H9 (cell line): ENCODE measurements around the gene PPP2R2B. TPM values are rescaled to one million over a fixed set of nuclear protein-coding genes. Genes with fewer than 3 reads are reported as not detected.

Experiments
- DNase-seq: peaks from one replicate; pipeline ENCODE4 v3.0.0-alpha.2; 2017
- H2AFZ ChIP-seq: one replicate; pipeline ENCODE4 v1.6.1; 2013; ENCODE audit warnings: mild to moderate bottlenecking, low read length, control low read depth, moderate library complexity
- H2AK5ac ChIP-seq: 2 replicates; pipeline ENCODE4 v1.6.1; 2013; ENCODE audit warnings: low read length, control low read depth, mixed read lengths; ENCODE audit not compliant: insufficient read length
- H2BK120ac ChIP-seq: one replicate; pipeline ENCODE4 v1.6.1; 2013; ENCODE audit warnings: low read depth, mild to moderate bottlenecking, low read length, control low read depth, inconsistent platforms; ENCODE audit not compliant: poor library complexity, severe bottlenecking
- H2BK12ac ChIP-seq: 2 replicates; pipeline ENCODE4 v1.6.1; 2013; ENCODE audit warnings: low read length, control low read depth, mixed read lengths, low read depth; ENCODE audit not compliant: insufficient read length
- H2BK15ac ChIP-seq: 2 replicates; pipeline ENCODE4 v1.6.1; 2013; ENCODE audit warnings: low read depth, low read length, control low read depth
- H2BK20ac ChIP-seq: one replicate; pipeline ENCODE4 v1.6.1; 2013; ENCODE audit warnings: low read depth, mild to moderate bottlenecking, low read length, control low read depth, inconsistent platforms; ENCODE audit not compliant: poor library complexity, severe bottlenecking
- H2BK5ac ChIP-seq: 2 replicates; pipeline ENCODE4 v1.6.1; 2013; ENCODE audit warnings: low read length, control low read depth, mixed read lengths; ENCODE audit not compliant: insufficient read length
- H3K14ac ChIP-seq: 2 replicates; pipeline ENCODE4 v1.6.1; 2013; ENCODE audit warnings: low read length, control low read depth; ENCODE audit not compliant: insufficient read depth
- H3K18ac ChIP-seq: 2 replicates; pipeline ENCODE4 v1.6.1; 2013; ENCODE audit warnings: low read depth, mild to moderate bottlenecking, mixed read lengths, low read length, control low read depth; ENCODE audit not compliant: insufficient read length
- H3K23ac ChIP-seq: 2 replicates; pipeline ENCODE4 v1.6.1; 2013; ENCODE audit warnings: low read length, control low read depth, mixed read lengths, low read depth; ENCODE audit not compliant: insufficient read length
- H3K23me2 ChIP-seq: 2 replicates; pipeline ENCODE4 v1.6.1; 2013; ENCODE audit warnings: low read depth, mild to moderate bottlenecking, mixed read lengths, low read length, control low read depth; ENCODE audit not compliant: insufficient read length, poor library complexity, severe bottlenecking
- H3K27ac ChIP-seq: 2 replicates; pipeline ENCODE4 v1.5.1; 2013; ENCODE audit warnings: low read length, control low read depth, mixed read lengths, low read depth; ENCODE audit not compliant: insufficient read length
- H3K27me3 ChIP-seq: 2 replicates; pipeline ENCODE4 v1.6.1; 2013; ENCODE audit warnings: low read length, control low read depth, inconsistent platforms; ENCODE audit not compliant: insufficient read depth
- H3K4ac ChIP-seq: 2 replicates; pipeline ENCODE4 v1.6.1; 2013; ENCODE audit warnings: low read depth, mild to moderate bottlenecking, control low read depth, inconsistent platforms, low read length, moderate library complexity
- H3K4me1 ChIP-seq: 2 replicates; pipeline ENCODE4 v1.6.1; 2013; ENCODE audit warnings: low read length, control low read depth, inconsistent platforms; ENCODE audit not compliant: insufficient read depth
- H3K4me2 ChIP-seq: 2 replicates; pipeline ENCODE4 v1.6.1; 2013; ENCODE audit warnings: low read length, control low read depth, mixed read lengths; ENCODE audit not compliant: insufficient read length, insufficient read depth
- H3K56ac ChIP-seq: 2 replicates; pipeline ENCODE4 v1.6.1; 2013; ENCODE audit warnings: low read depth, mild to moderate bottlenecking, mixed read lengths, low read length, control low read depth; ENCODE audit not compliant: insufficient read length
- H3K79me1 ChIP-seq: 2 replicates; pipeline ENCODE4 v1.6.1; 2013; ENCODE audit warnings: low read depth, mild to moderate bottlenecking, moderate library complexity, low read length, control low read depth, inconsistent platforms; ENCODE audit not compliant: insufficient read depth, poor library complexity, severe bottlenecking
- H3K79me2 ChIP-seq: 2 replicates; pipeline ENCODE4 v1.6.1; 2013; ENCODE audit warnings: low read length, control low read depth, inconsistent platforms; ENCODE audit not compliant: insufficient read depth
- H3K9ac ChIP-seq: 2 replicates; pipeline ENCODE4 v1.6.1; 2013; ENCODE audit warnings: low read length, control low read depth, mixed read lengths; ENCODE audit not compliant: insufficient read length; ENCODE audit errors: extremely low read depth
- H3K9me3 ChIP-seq: one replicate; pipeline ENCODE4 v1.6.1; 2013; ENCODE audit warnings: low read depth, low read length, inconsistent platforms; ENCODE audit not compliant: control insufficient read depth
- H3T11ph ChIP-seq: one replicate; pipeline ENCODE4 v1.6.1; 2013; ENCODE audit warnings: mild to moderate bottlenecking, low read length, control low read depth, inconsistent platforms
- H4K20me1 ChIP-seq: one replicate; pipeline ENCODE4 v1.6.1; 2013; ENCODE audit not compliant: control insufficient read depth, insufficient read length, insufficient read depth
- H4K5ac ChIP-seq: 2 replicates; pipeline ENCODE4 v1.6.1; 2013; ENCODE audit warnings: low read depth, mild to moderate bottlenecking, mixed read lengths, low read length, control low read depth; ENCODE audit not compliant: insufficient read length
- H4K8ac ChIP-seq: replicated peaks from 2 replicates; pipeline ENCODE4 v1.6.1; 2013; ENCODE audit warnings: low read length, control low read depth, mixed read lengths, low read depth; ENCODE audit not compliant: insufficient read length
- H4K91ac ChIP-seq: 2 replicates; pipeline ENCODE4 v1.6.1; 2013; ENCODE audit warnings: low read depth, mild to moderate bottlenecking, moderate library complexity, mixed read lengths, low read length, control low read depth; ENCODE audit not compliant: insufficient read length
- H3K27ac Mint-ChIP-seq, 3 experiments: 2 replicates in 2 of 3; 3 replicates in 1 of 3; pipeline ENCODE4 v1.8.0; 2020 to 2021; ENCODE audit warnings: mixed read lengths in 3 of 3, mild to moderate bottlenecking in 1 of 3, moderate library complexity in 1 of 3
- H3K27me3 Mint-ChIP-seq: 2 replicates; pipeline ENCODE4 v1.8.0; 2021; ENCODE audit warnings: low read depth, mild to moderate bottlenecking, moderate library complexity, mixed read lengths
- H3K36me3 Mint-ChIP-seq, 3 experiments: 2 replicates in 2 of 3; 3 replicates in 1 of 3; pipeline ENCODE4 v1.8.0; 2020 to 2021; ENCODE audit warnings: low read depth in 3 of 3, mixed read lengths in 3 of 3; ENCODE audit not compliant: insufficient read depth in 1 of 3
- H3K4me1 Mint-ChIP-seq, 2 experiments: 2 replicates each; pipeline ENCODE4 v1.8.0; 2020; ENCODE audit warnings: mixed read lengths in 2 of 2
- H3K4me3 Mint-ChIP-seq, 2 experiments: 2 replicates in 1 of 2; 3 replicates in 1 of 2; pipeline ENCODE4 v1.8.0; 2020 to 2021; ENCODE audit warnings: mild to moderate bottlenecking in 2 of 2, mixed read lengths in 2 of 2, moderate library complexity in 1 of 2
- H3K9me3 Mint-ChIP-seq, 2 experiments: 2 replicates in 1 of 2; 3 replicates in 1 of 2; pipeline ENCODE4 v1.8.0; 2020; ENCODE audit warnings: mild to moderate bottlenecking in 2 of 2, mixed read lengths in 2 of 2, moderate library complexity in 1 of 2
- CTCF ChIP-seq: fragments of 200-600 bp; sonication (generic); conservative IDR thresholded peaks from 3 replicates; pipeline ENCODE4 v1.8.0; 2021; ENCODE audit warnings: antibody characterized with exemption, mild to moderate bottlenecking
- WGBS: extraction: QIAGEN DNeasy Blood & Tissue Kit; methylation state at CpG from one replicate; pipeline ENCODE4 v1.1.7; 2013; ENCODE audit warnings: missing lambda C conversion rate, low lambda C conversion rate, mixed read lengths; ENCODE audit not compliant: insufficient read length; ENCODE audit errors: extremely low coverage; 5-methylcytosine and 5-hydroxymethylcytosine counted together
- total RNA-seq: library from RNA; stranded (reverse); gene quantifications from 2 replicates; pipeline ENCODE4 v1.2.1, GENCODE V29; 2021

PPP2R2B gene
- total RNA-seq, 1 experiment from 2014 or later = 14.3 TPM

GRCh38 chr5:146725025-146725424, 153.5 kb downstream of the PPP2R2B start:
- Mint-ChIP-seq H3K9me3 (peaks cover 22 to 23% of the 10 kb centered on the region in 2 experiments), H3K4me1 (peaks cover 15 to 20% of the 10 kb centered on the region in 2 experiments), H3K4me3 (no peak overlapping the region), H3K36me3 (peaks cover 19 to 23% (median 20%) of the 10 kb centered on the region in 3 experiments), H3K27ac (no peak overlapping the region), H3K27me3 (peaks cover 2% of the 10 kb centered on the region; the same call in 1 of the 2 replicates)
- Histone ChIP-seq H2BK120ac (no peak overlapping the region), H3K9ac (no peak overlapping the region), H3K4ac (no peak overlapping the region), H3K4me2 (no peak overlapping the region), H2BK5ac (no peak overlapping the region), H3K79me1 (no peaks in the 10 kb centered on the region), H3K14ac (no peak overlapping the region), H3K56ac (no peak overlapping the region), H3K27ac (no peak overlapping the region), H3K27me3 (no peaks in the 10 kb centered on the region), H4K91ac (no peak overlapping the region), H4K8ac (no peak overlapping the region), H2AK5ac (no peak overlapping the region), H2AFZ (no peak overlapping the region), H3K23ac (no peak overlapping the region), H3K18ac (no peak overlapping the region), H4K5ac (no peak overlapping the region), H2BK12ac (no peak overlapping the region), H3K9me3 (peaks cover 3% of the 10 kb centered on the region), H2BK15ac (no peak overlapping the region), H3K79me2 (no peaks in the 10 kb centered on the region; the same call in 1 of the 2 replicates), H3K23me2 (no peaks in the 10 kb centered on the region), H3K4me1 (no peaks in the 10 kb centered on the region), H2BK20ac (no peak overlapping the region), H4K20me1 (no peaks in the 10 kb centered on the region), H3T11ph (no peak overlapping the region)
- DNase-seq = no peak
- no CpG with 5 or more reads among the region's 4 CpGs for WGBS
- no peak for TF ChIP-seq CTCF
